ENCODE results near the gene PRKCD.

PRKCD gene

GRCh38 chr3:53221827-53222182 lies 60.8 kb downstream of the PRKCD start:
- TF ChIP-seq SIN3A (IDR thresholded peaks at IDR 0.05; ENCODE audit: borderline replicate concordance, insufficient read depth, low read length) (no peak), FOXP2 (optimal IDR thresholded peaks at IDR 0.05; ENCODE audit: borderline replicate concordance, extremely low read depth, extremely low read length, insufficient read depth) (no peak), TAF1 (IDR thresholded peaks at IDR 0.05; ENCODE audit: borderline replicate concordance, insufficient read depth, low read length) (no peak), REST (IDR thresholded peaks at IDR 0.05; ENCODE audit: insufficient read depth in 1 of 2, low read depth in 2 of 2, low read length in 2 of 2) (no peak), POLR2AphosphoS5 (IDR thresholded peaks at IDR 0.05; ENCODE audit: low read depth, low read length) (no peak)

GRCh38 chr3:53222183-53222901 lies 61.3 kb downstream of the PRKCD start:
- TF ChIP-seq TAF1 (IDR thresholded peaks at IDR 0.05; ENCODE audit: borderline replicate concordance, insufficient read depth, low read length), result no peak
- no peak for TF ChIP-seq SIN3A (IDR thresholded peaks at IDR 0.05; ENCODE audit: borderline replicate concordance, insufficient read depth, low read length)
- no peak for TF ChIP-seq REST (IDR thresholded peaks at IDR 0.05; ENCODE audit: insufficient read depth in 1 of 2, low read depth in 2 of 2, low read length in 2 of 2)
- TF ChIP-seq POLR2AphosphoS5 (IDR thresholded peaks at IDR 0.05; ENCODE audit: low read depth, low read length), result peak; percentile 37; the same call in 1 of the 2 replicates
- no peak for TF ChIP-seq FOXP2 (optimal IDR thresholded peaks at IDR 0.05; ENCODE audit: borderline replicate concordance, extremely low read depth, extremely low read length, insufficient read depth)

- no peak for TF ChIP-seq TAF1 (IDR thresholded peaks at IDR 0.05; ENCODE audit: borderline replicate concordance, insufficient read depth, low read length)
- TF ChIP-seq FOXP2 (optimal IDR thresholded peaks at IDR 0.05; ENCODE audit: borderline replicate concordance, extremely low read depth, extremely low read length, insufficient read depth), result no peak
- no peak for TF ChIP-seq REST (IDR thresholded peaks at IDR 0.05; ENCODE audit: insufficient read depth in 1 of 2, low read depth in 2 of 2, low read length in 2 of 2)
- no peak for TF ChIP-seq POLR2AphosphoS5 (IDR thresholded peaks at IDR 0.05; ENCODE audit: low read depth, low read length)
- TF ChIP-seq SIN3A (IDR thresholded peaks at IDR 0.05; ENCODE audit: borderline replicate concordance, insufficient read depth, low read length), result no peak
Measured at GRCh38 chr3:53223025-53223424, 62.0 kb downstream of the PRKCD start.

- TF ChIP-seq REST (IDR thresholded peaks at IDR 0.05; ENCODE audit: insufficient read depth in 1 of 2, low read depth in 2 of 2, low read length in 2 of 2) (no peak), POLR2AphosphoS5 (IDR thresholded peaks at IDR 0.05; ENCODE audit: low read depth, low read length) (no peak; the same call in 1 of the 2 replicates), SIN3A (IDR thresholded peaks at IDR 0.05; ENCODE audit: borderline replicate concordance, insufficient read depth, low read length) (no peak), FOXP2 (optimal IDR thresholded peaks at IDR 0.05; ENCODE audit: borderline replicate concordance, extremely low read depth, extremely low read length, insufficient read depth) (no peak), TAF1 (IDR thresholded peaks at IDR 0.05; ENCODE audit: borderline replicate concordance, insufficient read depth, low read length) (no peak)
Measured at GRCh38 chr3:53223541-53223966, 62.5 kb downstream of the PRKCD start.
